GM21825 (cell line): Measurements from ENCODE around the gene TNFRSF18.
"Not testable (repeated sequence)": the region's sequence is repeated elsewhere in the genome, so short reads cannot be mapped to it uniquely, and the experiment has no call there.

ENCODE experiments used
- ATAC-seq: cut with Tn5 transposase; IDR thresholded peaks from one replicate; pipeline ENCODE4 v1.9.1; 2021; ENCODE audit warnings: mild to moderate bottlenecking, moderate library complexity; ENCODE audit not compliant: unreplicated experiment

TNFRSF18 gene

DNA sequence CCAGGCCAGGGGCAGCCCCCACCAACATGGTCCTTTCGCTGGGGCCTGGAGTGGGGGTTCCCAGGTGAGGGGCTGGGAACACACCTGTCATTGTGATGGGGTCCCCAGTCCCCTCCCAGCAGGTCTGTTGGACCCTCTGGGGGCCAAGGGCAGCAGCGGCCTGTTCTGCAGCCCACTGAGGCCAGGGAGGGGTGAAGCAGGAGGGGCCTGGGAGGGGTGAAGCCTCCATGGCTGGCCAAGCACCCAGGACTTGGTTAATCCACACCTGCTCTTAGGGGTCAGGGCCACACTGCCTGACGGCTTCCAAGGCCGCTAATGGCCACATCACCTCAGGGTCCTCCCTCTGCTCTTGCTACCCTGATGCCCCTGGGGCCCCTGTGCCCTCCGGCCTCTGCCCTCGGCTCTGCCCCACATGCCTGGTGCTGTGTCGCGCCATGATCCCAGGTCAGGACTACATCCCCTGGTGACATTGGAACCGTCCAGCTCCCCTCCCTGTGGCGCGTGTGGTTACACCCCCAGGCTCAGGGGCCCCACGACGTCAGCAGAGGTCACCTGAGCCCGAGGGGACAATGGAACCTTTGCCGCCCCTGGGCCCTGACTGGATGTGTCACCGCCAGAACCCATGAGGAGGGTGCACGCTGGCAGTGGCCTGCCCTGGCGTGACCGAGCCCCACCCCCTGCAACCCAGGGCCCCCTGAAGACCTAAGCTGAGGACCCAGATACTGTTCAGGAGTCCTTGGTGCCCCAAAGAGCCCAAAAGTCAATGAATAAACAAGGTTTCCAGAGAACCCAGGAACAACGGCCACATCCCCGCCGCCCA lies 7.0 kb downstream of the TNFRSF18 start:
- no peak for ATAC-seq

DNA sequence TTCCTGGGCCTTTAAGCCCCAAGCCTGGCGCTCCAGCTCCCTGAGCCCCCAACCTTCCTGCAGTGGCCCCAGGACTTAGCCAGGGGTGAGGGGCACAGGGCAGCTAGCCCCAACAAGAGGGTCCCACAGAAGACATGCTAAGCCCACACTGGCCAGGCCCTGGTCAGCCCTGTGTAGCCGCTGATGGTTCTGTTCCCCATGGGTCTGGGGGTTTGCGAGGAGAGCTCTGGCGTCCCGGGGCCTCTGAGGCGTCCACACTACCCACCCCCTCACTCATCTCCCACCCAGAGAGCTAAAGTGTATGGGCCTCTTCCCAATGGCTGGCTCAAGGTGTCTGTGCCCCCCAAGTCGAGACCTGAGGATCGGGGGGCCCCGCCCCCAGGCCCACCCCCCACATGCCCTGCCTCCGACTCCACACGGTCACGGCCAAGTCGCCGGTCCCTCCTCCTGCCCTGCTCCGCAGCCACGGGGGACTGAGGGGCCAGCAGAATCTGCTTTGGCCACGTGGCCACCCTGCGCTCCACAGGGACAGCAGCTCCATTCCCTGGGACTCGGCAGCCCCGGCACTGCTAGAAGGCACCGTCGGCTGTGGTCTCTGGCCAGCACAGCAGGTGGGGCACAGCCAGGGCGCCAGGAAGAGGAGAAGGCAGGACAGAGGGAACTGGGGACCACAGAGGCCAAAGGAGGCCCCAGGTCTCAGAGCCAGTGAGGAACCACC lies 7.8 kb downstream of the TNFRSF18 start:
- no peak for ATAC-seq

DNA sequence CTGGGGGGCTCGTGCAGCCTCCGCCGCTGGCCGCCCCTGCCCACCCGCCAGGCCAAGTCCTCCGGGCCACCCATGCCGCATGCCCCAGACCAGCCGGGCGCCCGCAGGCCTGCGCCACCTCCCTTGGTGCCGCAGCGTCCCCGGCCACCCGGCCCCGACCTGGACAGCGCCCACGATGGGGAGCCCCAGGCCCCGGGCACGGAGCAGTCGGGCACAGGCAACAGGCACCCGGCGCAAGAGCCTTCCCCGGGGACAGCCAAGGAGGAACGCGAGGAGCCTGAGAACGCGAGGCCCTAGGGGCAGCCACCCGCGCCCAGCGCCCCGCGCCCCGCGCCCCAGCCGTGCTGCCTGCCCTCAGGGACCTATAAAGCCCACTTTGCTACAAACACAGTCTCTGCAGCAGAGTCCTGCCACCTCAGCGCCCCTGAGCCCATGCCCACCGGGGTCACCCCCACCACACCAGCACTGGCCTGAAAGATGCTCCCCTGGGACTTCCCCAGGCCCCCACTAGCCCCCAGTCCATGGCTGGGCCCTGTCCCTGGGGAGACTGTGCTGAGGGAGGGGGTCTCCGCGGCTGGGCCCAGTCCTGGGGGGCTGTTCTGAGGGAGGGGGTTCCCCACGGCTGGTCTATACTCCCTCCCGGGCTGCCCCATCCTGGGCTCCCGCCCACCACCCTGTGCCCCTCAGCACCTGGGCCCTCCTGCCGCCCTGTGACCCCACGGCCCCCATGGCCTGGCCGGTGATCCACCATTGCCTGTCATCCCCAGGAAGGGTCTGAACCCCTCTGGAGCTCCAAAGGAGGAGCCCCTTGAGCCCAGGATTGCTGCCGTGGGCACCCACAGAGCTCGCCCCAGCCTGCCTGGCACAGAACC lies 8.6 kb downstream of the TNFRSF18 start:
- ATAC-seq: no peak

DNA sequence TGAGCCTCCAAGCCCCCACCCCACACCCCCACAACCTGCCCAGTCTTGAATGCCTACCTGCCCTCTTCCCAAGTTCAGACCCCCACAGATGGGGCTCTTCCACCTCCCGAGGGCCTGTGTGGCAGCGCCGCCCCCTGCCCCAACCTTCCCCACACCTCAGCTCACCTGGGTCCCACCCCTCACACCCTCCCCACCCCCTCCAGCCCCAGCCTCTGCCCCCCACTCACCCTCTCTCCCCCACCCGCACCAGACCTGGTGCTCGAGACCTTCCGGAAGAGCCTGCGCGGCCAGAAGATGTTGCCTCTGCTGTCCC lies 9.2 kb downstream of the TNFRSF18 start:
- no peak for ATAC-seq

- ATAC-seq: no peak
Observed at GRCh38 chr1:1196431-1197187, 9.8 kb downstream of the TNFRSF18 start.

- not testable (repeated sequence) for ATAC-seq
Observed at GRCh38 chr1:1195726-1196125, 10.7 kb downstream of the TNFRSF18 start.

DNA sequence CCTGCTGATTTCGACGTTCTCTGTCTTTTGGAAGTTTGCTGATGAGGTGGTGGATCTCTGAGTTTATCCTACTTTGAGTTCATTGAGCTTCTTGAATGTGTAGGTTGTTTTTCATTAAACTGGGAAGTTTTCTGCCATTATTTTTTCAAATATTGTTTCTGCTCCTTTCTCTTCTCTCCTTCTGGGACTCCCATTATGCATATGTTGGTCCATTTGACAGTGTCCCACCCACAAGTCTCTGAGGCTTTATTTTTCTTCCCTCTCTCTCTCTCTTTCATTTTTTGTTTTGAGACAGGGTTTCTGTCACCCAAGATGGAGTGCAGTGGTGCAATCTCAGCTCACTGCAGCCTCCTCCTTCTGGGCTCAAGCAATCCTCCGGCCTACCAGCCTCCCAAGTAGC lies 11.7 kb downstream of the TNFRSF18 start:
- no peak for ATAC-seq

DNA sequence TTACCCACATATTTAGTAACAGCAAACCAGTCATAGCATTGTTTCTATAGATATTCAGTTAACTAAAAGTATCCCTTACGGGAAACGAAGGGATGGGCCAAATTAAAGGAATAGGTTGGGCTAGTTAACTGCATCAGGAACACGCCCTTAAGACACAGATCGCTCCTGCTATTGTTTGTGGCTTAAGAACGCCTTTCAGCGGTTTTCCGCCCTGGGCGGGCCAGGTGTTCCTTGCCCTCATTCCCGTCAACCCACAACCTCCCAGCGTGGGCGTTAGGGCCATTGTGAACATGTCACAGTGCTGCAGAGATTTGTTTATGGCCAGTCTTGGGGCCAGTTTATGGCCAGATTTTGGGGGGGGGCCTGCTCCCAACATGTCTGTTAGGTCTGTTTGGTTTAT lies 14.7 kb downstream of the TNFRSF18 start:
- no peak for ATAC-seq

- ATAC-seq: no peak
Observed at GRCh38 chr1:1189111-1189510, 17.3 kb downstream of the TNFRSF18 start.

GRCh38 chr1:1187938-1188337 lies 18.5 kb downstream of the TNFRSF18 start:
- no peak for ATAC-seq

DNA sequence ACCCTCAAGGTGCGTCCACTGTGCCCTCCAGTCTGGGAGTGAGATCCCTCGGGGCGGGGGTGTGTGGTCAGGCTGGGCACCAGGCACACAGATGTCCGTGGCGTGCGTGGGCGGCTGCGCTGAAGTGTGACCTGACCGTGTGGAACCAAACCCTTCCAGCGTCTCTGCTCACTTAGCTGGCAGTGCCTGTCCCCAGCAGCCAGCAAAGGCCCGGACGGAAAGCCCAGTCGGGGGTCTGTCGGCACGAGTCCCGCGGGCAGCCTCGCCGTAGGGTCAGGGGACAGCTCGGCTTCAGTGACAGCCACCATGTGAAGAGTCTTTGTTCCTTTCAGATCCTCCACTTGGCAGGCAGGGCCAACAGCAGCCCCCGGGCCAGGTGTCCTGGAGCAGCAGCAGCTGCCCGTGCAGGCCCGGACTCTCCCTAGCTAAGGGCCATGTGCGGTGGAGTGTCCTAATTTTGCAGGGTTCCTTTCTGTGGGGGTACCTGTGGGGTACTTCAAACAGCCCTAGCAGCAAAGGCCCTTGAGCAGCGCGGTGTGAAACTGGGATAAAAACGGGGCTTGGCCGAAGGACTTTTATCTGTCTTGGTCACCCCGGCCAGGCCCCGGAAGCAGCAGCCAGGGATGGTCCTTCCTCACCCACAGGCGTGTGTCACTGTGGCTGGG lies 21.2 kb downstream of the TNFRSF18 start:
- ATAC-seq: no peak

GRCh38 chr1:1183833-1184775 lies 22.3 kb downstream of the TNFRSF18 start:
- ATAC-seq: no peak

- ATAC-seq: no peak
Observed at GRCh38 chr1:1183221-1183747, 23.1 kb downstream of the TNFRSF18 start.

DNA sequence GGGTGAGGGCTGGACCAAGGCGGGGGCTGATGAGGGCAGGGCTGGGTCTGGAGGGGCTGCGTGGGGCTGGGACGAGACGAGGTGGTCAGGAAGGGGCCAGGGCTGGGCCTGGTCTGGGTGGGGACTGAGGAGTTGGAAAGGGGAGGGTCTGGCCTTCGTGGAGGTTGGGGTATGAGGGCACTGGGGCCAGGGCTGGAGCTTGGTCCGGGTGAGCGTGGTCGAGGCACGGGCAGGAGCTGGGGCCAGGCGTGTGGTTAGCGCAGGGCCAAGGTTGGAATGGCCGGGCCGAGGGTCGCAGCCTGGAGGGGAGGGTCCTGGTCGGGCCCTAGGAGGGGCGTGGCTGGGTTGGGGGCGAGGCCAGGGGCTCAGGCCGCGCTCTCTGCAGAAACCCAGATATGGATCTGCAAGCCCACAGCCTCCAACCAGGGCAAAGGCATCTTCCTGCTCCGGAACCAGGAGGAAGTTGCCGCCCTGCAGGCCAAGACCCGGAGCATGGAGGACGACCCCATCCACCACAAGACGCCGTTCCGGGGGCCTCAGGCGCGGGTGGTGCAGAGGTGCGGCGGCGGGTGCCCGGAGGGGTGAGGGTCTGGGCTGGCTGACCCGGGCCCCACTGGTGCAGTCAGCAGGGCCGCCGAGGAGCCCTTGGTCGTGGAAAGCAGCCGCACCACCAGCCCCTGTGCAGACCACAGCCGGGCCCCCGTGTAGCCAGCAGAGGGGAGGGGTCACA lies 23.7 kb downstream of the TNFRSF18 start:
- no peak for ATAC-seq

DNA sequence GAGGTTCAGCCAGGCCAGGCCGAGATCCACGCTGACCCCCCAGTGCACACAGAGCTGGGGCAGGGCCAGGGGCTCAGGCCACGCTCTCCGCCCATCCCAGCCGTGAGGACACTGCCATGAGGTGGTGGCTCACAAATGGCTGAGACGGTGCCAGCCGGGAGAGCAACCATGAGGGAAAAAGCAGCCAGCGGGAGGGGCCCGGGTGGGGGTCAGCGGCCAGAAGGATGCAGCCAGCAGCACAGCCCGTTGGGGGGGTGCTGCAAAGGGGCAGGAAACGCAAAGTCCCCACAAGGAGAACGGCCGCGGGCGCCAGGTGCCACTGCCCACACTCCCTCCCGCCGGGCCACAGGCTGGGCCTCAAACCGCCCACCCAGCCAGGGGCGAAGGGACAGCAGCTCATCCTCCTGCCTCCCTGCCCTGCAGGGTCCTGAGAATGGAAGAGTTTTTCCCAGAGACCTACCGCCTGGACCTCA lies 24.4 kb downstream of the TNFRSF18 start:
- ATAC-seq: no peak

- no peak for ATAC-seq
Observed at GRCh38 chr1:1181129-1181937, 25.1 kb downstream of the TNFRSF18 start.
